ELR (cell line): Measurements from ENCODE around the gene DAZ4.
"Not testable (repeated sequence)": the region's sequence is repeated elsewhere in the genome, so short reads cannot be mapped to it uniquely, and the experiment has no call there.

Source experiments
- DNase-seq: peaks from one replicate; pipeline ENCODE4 v3.0.0-alpha.2; 2015; ENCODE audit warnings: low read depth

Gene DAZ4

GRCh38 chrY:24833619-24834018, at the start of gene DAZ4:
DAZ4 (plus strand) TSS chrY:24833919; CDS start chrY:24834127, 208 bp downstream.
- not testable (repeated sequence) for DNase-seq

- not testable (repeated sequence) for DNase-seq
Observed at GRCh38 chrY:24813293-24813692, 20.4 kb upstream of the DAZ4 start, which contains the start of gene DAZ3. DAZ3 (minus strand) TSS chrY:24813393; CDS start chrY:24813185, 208 bp downstream.

- not testable (repeated sequence) for DNase-seq
Observed at GRCh38 chrY:24821836-24822235, 11.9 kb upstream of the DAZ4 start.

GRCh38 chrY:24824184-24824879, 9.4 kb upstream of the DAZ4 start:
- DNase-seq, result not testable (repeated sequence)

GRCh38 chrY:24825069-24825468, 8.7 kb upstream of the DAZ4 start:
- DNase-seq, result not testable (repeated sequence)
